Prostate gland (tissue), 2 donors: ENCODE data around the gene TLR10. TPM values are rescaled to one million over a fixed set of nuclear protein-coding genes. Genes with fewer than 3 reads are reported as not detected.
"Not testable (repeated sequence)": the region's sequence is repeated elsewhere in the genome, so short reads cannot be mapped to it uniquely, and the experiment has no call there.

Experiments
- DNase-seq: peaks from one replicate; pipeline ENCODE4 v3.0.0-alpha.2; 2019; ENCODE audit warnings: low spot score
- H3K27ac ChIP-seq, 2 donors: fragments of 200-600 bp; sonication (generic); 2 replicates each; pipeline ENCODE4 v1.5.1; 2017 to 2019
- H3K27me3 ChIP-seq: fragments of 200-600 bp; sonication (generic); replicated peaks from 2 replicates; pipeline ENCODE4 v1.5.1; 2019; ENCODE audit not compliant: insufficient read depth
- H3K36me3 ChIP-seq, 2 donors: fragments of 200-600 bp; sonication (generic); 1 replicate in 1 of 2; 2 replicates in 1 of 2; pipeline versions ENCODE4 v1.5.1 to v1.8.1; 2017 to 2019
- H3K4me1 ChIP-seq: fragments of 200-600 bp; sonication (generic); replicated peaks from 2 replicates; pipeline ENCODE4 v1.5.1; 2019
- H3K4me3 ChIP-seq, 2 donors: fragments of 200-600 bp; sonication (generic); 2 replicates each; pipeline ENCODE4 v1.5.1; 2017 to 2019
- H3K9me3 ChIP-seq: fragments of 200-600 bp; sonication (generic); 2 replicates; pipeline ENCODE4 v1.5.1; 2017
- CTCF ChIP-seq, 4 experiments: fragments of 200-600 bp in 2 of 4; fragments of 450-650 bp in 2 of 4; sonication (generic) in 2 of 4; IDR thresholded peaks; 1 replicate in 3 of 4; 2 replicates in 1 of 4; pipeline ENCODE4 v1.5.1; 2016 to 2019; ENCODE audit warnings: antibody characterized with exemption in 4 of 4, mild to moderate bottlenecking in 2 of 4, moderate library complexity in 2 of 4
- POLR2A ChIP-seq: fragments of 450-650 bp; IDR thresholded peaks from one replicate; pipeline ENCODE4 v1.6.1; 2016; ENCODE audit warnings: antibody characterized with exemption, mild to moderate bottlenecking
- POLR2AphosphoS5 ChIP-seq: sonication (generic); formaldehyde crosslinking; IDR thresholded peaks from one replicate; pipeline ENCODE4 v1.6.1; 2017; ENCODE audit warnings: antibody characterized with exemption
- WGBS: methylation state at CpG from one replicate; pipeline ENCODE4 v1.1.5; 2018; 5-methylcytosine and 5-hydroxymethylcytosine counted together
- intact Hi-C: fragments of 100-400 bp; cut with DNase I; formaldehyde crosslinking; loops from one replicate; pipeline ENCODE4 v1.14.2; 2022
- total RNA-seq, 2 donors: library from RNA; depleted of rRNA; stranded (reverse); fragments of >200 nt; gene quantifications; one replicate each; pipeline ENCODE4 v1.1.0, GENCODE V29; 2016

Gene TLR10
- total RNA-seq, 2 donors from 2014 or later: 0.14 to 0.68 TPM

GRCh38 chr4:38783109-38783460, 295 bp upstream of the TLR10 start:
- TF ChIP-seq POLR2A (no peak), POLR2AphosphoS5 (no peak), CTCF (IDR thresholded peaks at IDR 0.05) (no peak)
- Histone ChIP-seq H3K4me3 (no peak overlapping the region), H3K9me3 (no peaks in the 10 kb centered on the region), H3K4me1 (no peaks in the 10 kb centered on the region), H3K27ac (no peak overlapping the region), H3K27me3 (no peaks in the 10 kb centered on the region), H3K36me3 (no peaks in the 10 kb centered on the region)
- WGBS: 90% methylated on average over 8 of the region's 8 CpGs
- no peak for DNase-seq
- intact Hi-C loops: loop anchor here (2.0 kb wide), 1 partner anchor 24 kb away; no protein-coding TSS in a partner anchor

GRCh38 chr4:38781854-38782261, 932 bp downstream of the TLR10 start:
- TF ChIP-seq POLR2AphosphoS5 (no peak), POLR2A (no peak), CTCF (IDR thresholded peaks at IDR 0.05) (no peak)
- intact Hi-C loops: loop anchor here (2.0 kb wide), 1 partner anchor 23 kb away; no protein-coding TSS in a partner anchor
- no peak for DNase-seq

GRCh38 chr4:38780833-38781484, 1.8 kb downstream of the TLR10 start:
- no peaks in the 10 kb centered on the region for H3K27me3 ChIP-seq
- no peak overlapping the region for H3K4me3 ChIP-seq
- TF ChIP-seq CTCF (IDR thresholded peaks at IDR 0.05) (no peak), POLR2A (no peak), POLR2AphosphoS5 (no peak)
- no peak overlapping the region for H3K27ac ChIP-seq
- no peaks in the 10 kb centered on the region for H3K36me3 ChIP-seq
- H3K4me1 ChIP-seq: no peaks in the 10 kb centered on the region
- H3K9me3 ChIP-seq: no peaks in the 10 kb centered on the region
- WGBS: 94% methylated on average over 4 of the region's 4 CpGs
- no peak for DNase-seq
- intact Hi-C loops: no loop called here

More at GRCh38 chr4:38781854-38782261, 932 bp downstream of the TLR10 start:
- Histone ChIP-seq H3K36me3 (no peaks in the 10 kb centered on the region), H3K27me3 (no peaks in the 10 kb centered on the region), H3K9me3 (no peaks in the 10 kb centered on the region), H3K27ac (no peak overlapping the region), H3K4me1 (no peaks in the 10 kb centered on the region), H3K4me3 (no peak overlapping the region)
- WGBS: 100% methylated on average over 4 of the region's 4 CpGs

GRCh38 chr4:38779790-38780189, 3.0 kb downstream of the TLR10 start:
- no peaks in the 10 kb centered on the region for H3K9me3 ChIP-seq
- H3K4me3 ChIP-seq: no peak overlapping the region
- intact Hi-C loops: no loop called here
- H3K27ac ChIP-seq: no peak overlapping the region
- H3K27me3 ChIP-seq: no peaks in the 10 kb centered on the region
- no peaks in the 10 kb centered on the region for H3K36me3 ChIP-seq
- H3K4me1 ChIP-seq: no peaks in the 10 kb centered on the region
- TF ChIP-seq POLR2A (no peak), POLR2AphosphoS5 (no peak), CTCF (IDR thresholded peaks at IDR 0.05) (no peak)
- no peak for DNase-seq
- WGBS: 81% methylated on average over 5 of the region's 5 CpGs

GRCh38 chr4:38777925-38778324, 4.9 kb downstream of the TLR10 start:
- H3K36me3 ChIP-seq, H3K27ac ChIP-seq, H3K4me1 ChIP-seq, H3K4me3 ChIP-seq, intact Hi-C loops, H3K27me3 ChIP-seq, H3K9me3 ChIP-seq, DNase-seq: not testable (repeated sequence)
- WGBS: 68% methylated on average over 2 of the region's 2 CpGs
